ENCODE measurements around the gene HPSE. TPM values are rescaled to one million over a fixed set of nuclear protein-coding genes. Genes with fewer than 3 reads are reported as not detected.

Gene HPSE
- total and polyA plus RNA-seq, 2 of the 13 experiments (the other 11 are each of a cell fraction or from before 2014, with no cell fraction given) = not detected

DNA sequence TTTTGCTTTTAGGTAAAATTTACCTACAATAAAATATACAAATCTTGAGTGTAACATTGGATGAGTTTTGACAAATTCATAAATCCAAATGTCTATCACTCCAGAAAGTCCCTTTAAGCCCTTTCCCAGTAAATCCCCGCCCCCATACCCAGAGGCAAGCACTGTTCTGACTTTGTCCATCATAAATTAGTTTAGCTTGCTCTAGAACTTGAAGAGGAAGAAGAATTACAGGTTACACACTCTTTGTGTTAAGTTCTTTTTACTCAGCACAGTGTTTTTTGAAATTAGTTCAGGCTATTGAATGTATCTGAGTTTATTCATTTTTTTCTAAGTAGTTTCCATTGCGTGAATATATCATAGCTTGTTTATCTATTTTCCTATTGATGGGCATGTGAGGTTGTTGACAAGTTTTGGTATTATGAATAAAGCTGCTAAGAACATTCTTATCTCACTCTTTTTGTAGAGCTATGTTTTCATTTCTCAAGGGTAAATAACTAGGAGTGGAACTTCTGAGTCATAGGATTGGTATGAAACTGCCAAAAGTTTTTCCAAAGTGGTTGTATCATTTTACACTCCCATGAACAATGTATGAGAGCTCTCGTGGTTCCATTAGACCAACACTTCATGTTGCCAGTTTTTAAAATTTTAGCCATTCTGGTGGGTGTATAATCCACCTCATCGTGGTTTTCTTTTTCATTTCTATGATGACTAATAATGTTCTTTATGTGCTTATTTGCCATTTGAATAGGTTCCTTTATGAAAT, 22.4 kb upstream of the HPSE start (continued):
- no peak for TF ChIP-seq ZNF609 (CRISPR knock-in tag; IDR thresholded peaks at IDR 0.05; ENCODE audit: borderline replicate concordance)
- TF ChIP-seq, protein P1, sequence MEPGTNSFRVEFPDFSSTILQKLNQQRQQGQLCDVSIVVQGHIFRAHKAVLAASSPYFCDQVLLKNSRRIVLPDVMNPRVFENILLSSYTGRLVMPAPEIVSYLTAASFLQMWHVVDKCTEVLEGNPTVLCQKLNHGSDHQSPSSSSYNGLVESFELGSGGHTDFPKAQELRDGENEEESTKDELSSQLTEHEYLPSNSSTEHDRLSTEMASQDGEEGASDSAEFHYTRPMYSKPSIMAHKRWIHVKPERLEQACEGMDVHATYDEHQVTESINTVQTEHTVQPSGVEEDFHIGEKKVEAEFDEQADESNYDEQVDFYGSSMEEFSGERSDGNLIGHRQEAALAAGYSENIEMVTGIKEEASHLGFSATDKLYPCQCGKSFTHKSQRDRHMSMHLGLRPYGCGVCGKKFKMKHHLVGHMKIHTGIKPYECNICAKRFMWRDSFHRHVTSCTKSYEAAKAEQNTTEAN (CRISPR knock-in tag; conservative IDR thresholded peaks at IDR 0.05) = no peak
- no peak for TF ChIP-seq BRD4 (CRISPR knock-in tag; IDR thresholded peaks at IDR 0.05)
- TF ChIP-seq SMARCC2 (IDR thresholded peaks at IDR 0.05) = no peak
- no peak for TF ChIP-seq ZNF737 (CRISPR knock-in tag; IDR thresholded peaks at IDR 0.05; ENCODE audit: borderline replicate concordance)
- TF ChIP-seq, protein P2, sequence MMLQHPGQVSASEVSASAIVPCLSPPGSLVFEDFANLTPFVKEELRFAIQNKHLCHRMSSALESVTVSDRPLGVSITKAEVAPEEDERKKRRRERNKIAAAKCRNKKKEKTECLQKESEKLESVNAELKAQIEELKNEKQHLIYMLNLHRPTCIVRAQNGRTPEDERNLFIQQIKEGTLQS (CRISPR knock-in tag; IDR thresholded peaks at IDR 0.05) = peak; percentile 61; the same call in 1 of the 2 replicates
- TF ChIP-seq SAP130 (CRISPR knock-in tag; IDR thresholded peaks at IDR 0.05; ENCODE audit: low read depth) = peak; percentile 41; the same call in 1 of the 2 replicates
- TF ChIP-seq, protein P3, sequence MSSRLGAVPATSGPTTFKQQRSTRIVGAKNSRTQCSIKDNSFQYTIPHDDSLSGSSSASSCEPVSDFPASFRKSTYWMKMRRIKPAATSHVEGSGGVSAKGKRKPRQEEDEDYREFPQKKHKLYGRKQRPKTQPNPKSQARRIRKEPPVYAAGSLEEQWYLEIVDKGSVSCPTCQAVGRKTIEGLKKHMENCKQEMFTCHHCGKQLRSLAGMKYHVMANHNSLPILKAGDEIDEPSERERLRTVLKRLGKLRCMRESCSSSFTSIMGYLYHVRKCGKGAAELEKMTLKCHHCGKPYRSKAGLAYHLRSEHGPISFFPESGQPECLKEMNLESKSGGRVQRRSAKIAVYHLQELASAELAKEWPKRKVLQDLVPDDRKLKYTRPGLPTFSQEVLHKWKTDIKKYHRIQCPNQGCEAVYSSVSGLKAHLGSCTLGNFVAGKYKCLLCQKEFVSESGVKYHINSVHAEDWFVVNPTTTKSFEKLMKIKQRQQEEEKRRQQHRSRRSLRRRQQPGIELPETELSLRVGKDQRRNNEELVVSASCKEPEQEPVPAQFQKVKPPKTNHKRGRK (CRISPR knock-in tag; IDR thresholded peaks at IDR 0.05) = no peak
- peak; percentile 59; the same call in 1 of the 2 replicates for TF ChIP-seq JUND (CRISPR knock-in tag; IDR thresholded peaks at IDR 0.05)
- TF ChIP-seq FOXP1 (IDR thresholded peaks at IDR 0.05) = no peak
- peak; percentile 67; the same call in 1 of the 2 replicates for TF ChIP-seq FOXP1 (CRISPR knock-in tag; IDR thresholded peaks at IDR 0.05)
- TF ChIP-seq ZNF432 (CRISPR knock-in tag; IDR thresholded peaks at IDR 0.05; ENCODE audit: borderline replicate concordance) = no peak
- no peak for TF ChIP-seq ARNT2 (CRISPR knock-in tag; IDR thresholded peaks at IDR 0.05; ENCODE audit: low read depth)
- TF ChIP-seq, protein P4, sequence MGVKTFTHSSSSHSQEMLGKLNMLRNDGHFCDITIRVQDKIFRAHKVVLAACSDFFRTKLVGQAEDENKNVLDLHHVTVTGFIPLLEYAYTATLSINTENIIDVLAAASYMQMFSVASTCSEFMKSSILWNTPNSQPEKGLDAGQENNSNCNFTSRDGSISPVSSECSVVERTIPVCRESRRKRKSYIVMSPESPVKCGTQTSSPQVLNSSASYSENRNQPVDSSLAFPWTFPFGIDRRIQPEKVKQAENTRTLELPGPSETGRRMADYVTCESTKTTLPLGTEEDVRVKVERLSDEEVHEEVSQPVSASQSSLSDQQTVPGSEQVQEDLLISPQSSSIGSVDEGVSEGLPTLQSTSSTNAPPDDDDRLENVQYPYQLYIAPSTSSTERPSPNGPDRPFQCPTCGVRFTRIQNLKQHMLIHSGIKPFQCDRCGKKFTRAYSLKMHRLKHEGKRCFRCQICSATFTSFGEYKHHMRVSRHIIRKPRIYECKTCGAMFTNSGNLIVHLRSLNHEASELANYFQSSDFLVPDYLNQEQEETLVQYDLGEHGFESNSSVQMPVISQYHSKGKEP (CRISPR knock-in tag; IDR thresholded peaks at IDR 0.05) = no peak
- TF ChIP-seq CEBPB (IDR thresholded peaks at IDR 0.05; ENCODE audit: borderline replicate concordance, low read depth, low read length) = no peak

All from HepG2 (cell line).